ENCODE data around the gene CALR.
"Not testable (repeated sequence)": the region's sequence is repeated elsewhere in the genome, so short reads cannot be mapped to it uniquely, and the experiment has no call there.

Gene CALR

DNA sequence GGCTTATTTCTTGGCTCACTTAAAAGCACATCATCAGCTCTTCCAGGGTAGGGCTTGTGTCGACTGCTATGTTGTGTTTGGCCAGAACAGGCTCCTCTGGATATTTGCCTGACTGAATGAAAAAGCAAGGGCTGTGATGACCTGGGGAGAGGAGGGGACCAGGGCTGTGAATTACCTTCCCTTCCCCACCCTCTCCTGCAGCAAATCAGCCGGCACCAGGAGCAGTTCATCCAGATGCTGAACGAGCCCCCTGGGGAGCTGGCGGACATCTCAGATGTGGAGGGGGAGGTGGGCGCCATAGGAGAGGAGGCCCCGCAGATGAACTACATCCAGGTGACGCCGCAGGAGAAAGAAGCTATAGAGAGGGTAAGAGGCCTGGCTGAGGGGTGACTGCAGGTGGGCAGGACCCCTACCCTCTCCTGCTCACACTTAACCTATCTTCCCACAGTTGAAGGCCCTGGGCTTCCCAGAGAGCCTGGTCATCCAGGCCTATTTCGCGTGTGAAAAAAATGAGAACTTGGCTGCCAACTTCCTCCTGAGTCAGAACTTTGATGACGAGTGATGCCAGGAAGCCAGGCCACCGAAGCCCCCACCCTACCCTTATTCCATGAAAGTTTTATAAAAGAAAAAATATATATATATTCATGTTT, 14.2 kb downstream of the CALR start:
- no peak for DNase-seq (ENCODE audit: low read depth)

DNA sequence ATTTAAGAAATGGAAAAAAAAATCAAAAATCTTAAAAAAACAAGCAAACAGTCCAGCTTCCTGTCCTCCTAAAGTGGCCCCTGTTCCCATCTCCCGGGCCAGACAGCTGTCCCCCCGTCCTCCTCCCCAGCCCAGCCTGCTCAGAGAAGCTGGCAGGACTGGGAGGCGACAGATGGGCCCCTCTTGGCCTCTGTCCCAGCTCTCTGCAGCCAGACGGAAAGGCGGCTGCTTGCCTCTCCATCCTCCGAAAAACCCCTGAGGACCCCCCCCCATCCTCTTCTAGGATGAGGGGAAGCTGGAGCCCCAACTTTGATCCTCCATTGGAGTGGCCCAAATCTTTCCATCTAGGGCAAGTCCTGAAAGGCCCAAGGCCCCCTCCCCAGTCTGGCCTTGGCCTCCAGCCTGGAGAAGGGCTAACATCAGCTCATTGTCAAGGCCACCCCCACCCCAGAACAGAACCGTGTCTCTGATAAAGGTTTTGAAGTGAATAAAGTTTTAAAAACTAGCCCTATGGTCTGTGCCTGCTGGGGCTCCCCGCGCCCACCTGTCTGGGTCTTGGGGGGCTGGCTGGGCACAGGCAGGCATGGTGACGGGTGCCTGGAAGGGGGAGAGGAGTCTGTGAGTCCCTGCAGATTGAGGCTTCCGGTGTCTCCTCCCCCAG, 14.9 kb downstream of the CALR start:
- DNase-seq (ENCODE audit: low read depth) = no peak

DNA sequence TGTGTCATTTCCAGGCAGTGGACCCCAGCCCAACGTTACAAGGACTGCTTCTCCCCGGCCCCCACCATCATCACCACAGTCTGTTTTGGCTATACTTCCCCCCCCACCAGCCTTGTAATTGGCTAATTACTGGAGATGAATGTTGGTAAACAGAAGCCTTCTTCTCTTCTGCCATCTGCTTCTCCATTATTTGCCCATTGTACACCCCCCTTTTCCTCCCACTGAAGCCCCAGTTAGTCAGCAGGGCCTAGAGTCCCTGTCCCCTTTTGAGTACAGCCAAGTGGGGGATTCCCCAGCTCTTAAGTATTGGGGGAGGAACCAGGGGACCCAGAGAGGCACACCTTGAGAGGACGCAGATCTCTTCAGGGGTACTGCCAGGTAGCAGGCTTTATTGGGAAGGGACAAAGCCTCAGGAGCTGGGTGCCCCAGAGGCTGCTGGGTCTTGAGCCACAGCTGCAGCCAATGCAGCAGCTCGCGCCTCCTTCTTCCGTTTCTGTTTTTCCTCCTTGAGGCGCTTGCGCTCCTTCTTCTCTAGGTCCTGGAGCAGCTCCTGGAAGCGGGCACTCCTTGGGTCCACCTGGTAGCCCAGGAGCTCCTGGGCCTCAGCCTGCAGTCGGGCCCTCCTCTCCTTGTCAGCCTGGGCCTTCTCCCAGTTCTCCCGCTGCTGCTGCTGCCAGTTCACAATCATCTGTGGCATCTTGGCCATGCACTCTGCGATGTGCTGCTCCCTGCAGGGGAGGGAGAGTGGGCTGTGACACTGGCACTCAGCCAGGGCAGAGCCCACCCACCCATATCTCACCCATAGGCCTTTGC, 15.6 kb downstream of the CALR start:
- DNase-seq (ENCODE audit: low read depth) = no peak

DNA sequence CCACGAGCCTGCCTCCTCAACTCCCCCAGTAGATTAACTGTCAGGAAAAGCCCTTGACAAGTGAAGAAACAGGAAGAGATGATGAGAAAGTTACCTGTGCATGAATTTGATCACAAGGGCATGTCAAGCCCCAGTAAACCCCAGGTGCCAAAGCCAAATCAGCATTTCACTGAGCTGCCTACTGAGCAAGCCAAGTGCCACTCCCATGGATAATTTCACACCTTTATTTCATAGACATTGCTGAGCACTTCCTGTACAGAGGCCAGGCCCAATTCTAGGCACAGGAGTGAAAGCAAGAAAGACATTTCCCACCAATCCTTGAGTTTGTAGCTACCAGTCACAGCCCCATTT, 16.2 kb downstream of the CALR start:
- no peak for DNase-seq (ENCODE audit: low read depth)

DNA sequence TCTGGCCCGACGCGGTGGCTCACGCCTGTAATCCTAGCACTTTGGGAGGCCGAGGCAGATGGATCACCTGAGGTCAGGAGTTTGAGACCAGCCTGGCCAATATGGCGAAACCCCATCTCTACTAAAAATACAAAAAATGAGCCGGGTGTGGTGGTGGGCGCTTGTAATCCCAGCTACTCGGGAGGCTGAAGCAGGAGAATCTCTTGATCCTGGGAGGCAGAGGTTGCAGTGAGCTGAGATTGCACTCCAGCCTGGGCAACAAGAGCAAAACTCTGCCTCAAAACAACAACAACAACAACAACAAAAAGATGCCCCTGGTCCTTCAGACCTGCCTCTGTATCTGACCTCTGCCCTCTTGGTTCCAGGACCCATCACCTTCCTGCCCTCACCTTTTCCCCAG, 17.2 kb downstream of the CALR start:
- DNase-seq (ENCODE audit: low read depth) = not testable (repeated sequence)

DNA sequence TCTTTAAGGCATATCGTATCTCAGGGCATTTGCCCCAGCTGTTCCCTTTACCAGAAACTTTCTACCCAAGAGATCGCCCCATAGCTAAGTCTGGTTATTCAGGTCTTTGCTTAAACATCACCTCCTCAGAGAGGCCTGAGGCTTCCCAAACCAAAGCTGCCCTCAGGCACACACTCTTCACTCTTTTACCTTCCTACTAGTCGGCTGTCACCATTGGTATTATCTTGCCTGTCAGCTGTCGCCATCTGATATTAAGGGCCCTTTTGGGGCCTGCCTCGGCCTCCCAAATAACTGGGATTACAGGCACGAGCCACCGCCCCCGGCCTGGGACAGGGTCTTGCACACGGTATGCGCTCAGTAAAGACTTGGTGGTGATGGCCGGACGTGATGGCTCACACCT, 17.6 kb downstream of the CALR start:
- no peak for DNase-seq (ENCODE audit: low read depth)

DNA sequence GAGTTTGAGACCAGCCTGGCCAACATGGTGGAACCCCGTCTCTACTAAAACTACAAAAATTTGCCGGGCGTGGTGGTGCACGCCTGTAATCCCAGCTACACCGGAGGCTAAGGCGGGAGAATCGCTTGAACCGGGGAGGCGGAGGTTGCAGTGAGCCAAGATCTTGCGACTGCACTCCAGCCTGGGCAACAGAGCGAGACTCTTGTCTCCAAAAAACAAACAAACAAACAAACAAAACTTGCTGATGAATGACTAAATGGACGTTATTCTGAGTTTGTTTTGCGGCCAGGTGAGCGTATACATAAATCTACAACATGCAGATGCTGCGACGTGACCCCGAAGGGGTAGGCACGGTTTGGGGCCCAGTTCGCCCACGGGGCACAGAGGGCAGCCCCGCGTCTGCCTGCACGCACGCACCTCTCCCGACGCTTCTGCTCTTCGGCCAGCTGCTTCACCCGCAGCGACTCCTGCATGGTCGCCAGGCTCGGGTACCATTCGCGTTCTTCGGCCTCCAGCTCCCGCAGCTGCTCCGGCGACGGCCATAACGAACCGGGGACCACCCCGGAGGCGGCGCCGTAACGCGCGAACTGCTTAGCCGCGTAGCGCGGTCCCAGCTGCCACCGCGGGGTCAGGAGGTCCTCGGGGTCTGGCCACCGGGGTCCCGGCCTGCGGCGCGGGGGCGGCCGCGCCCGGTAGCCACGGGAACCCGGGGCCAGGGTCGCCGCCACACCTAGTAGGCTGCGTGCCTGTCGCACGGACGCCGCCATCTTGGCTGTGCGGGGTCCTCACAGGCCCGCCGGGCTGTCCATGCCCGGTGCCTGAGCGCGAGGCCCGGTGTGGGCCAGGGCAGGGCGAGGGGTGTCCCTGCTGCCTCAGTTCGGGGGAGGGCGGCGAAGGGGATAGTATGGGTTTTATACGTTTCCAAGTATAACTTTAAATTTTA, 18.3 kb downstream of the CALR start, which contains the start of gene GADD45GIP1:
GADD45GIP1 (minus strand) TSS at position 778 of the 943 bp plus-strand sequence; CDS start at position 767, 11 bp downstream.
- peak; percentile 54 for DNase-seq (ENCODE audit: low read depth)

DNA sequence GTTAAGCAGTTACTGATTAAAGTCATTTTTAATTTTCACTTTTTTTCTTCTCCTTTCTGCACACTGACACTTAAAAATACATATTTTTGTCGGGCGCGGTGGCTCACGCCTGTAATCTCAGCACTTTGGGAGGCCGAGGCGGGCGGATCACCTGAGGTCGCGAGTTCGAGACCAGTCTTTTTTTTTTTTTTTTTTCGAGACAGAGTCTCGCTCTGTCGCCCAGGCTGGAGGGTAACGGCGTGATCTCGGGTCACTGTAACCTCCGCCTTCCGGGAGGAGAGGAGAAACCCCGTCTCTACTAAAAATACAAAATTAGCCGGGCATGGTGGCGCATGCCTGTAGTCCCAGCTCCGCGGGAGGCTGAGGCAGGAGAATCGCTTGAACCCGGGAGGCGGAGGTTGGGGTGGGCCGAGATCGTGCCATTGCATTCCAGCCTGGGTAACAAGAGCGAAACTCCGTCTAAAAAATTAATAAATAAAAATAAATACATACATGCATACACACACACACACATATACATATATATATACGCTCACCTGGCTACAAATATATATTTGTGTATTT, 19.1 kb downstream of the CALR start:
- not testable (repeated sequence) for DNase-seq (ENCODE audit: low read depth)

DNA sequence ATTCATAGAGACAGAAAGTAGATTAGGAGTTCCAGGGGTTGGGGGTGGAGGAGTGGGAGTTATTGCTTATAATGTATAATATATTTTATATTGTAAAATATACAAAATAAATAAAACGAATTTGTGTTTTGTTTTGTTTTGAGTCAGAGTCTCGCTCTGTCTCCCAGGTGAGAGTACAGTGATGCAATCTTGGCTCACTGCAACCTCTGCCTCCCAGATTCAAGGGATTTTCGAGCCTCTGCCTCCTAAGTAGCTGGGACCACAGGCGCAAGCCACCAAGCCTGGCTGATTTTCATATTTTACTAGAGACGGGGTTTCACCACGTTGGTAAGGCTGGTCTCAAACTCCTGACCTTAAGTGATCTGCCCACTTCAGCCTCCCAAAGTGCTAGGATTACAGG, 21.1 kb downstream of the CALR start:
- DNase-seq (ENCODE audit: low read depth) = no peak

DNA sequence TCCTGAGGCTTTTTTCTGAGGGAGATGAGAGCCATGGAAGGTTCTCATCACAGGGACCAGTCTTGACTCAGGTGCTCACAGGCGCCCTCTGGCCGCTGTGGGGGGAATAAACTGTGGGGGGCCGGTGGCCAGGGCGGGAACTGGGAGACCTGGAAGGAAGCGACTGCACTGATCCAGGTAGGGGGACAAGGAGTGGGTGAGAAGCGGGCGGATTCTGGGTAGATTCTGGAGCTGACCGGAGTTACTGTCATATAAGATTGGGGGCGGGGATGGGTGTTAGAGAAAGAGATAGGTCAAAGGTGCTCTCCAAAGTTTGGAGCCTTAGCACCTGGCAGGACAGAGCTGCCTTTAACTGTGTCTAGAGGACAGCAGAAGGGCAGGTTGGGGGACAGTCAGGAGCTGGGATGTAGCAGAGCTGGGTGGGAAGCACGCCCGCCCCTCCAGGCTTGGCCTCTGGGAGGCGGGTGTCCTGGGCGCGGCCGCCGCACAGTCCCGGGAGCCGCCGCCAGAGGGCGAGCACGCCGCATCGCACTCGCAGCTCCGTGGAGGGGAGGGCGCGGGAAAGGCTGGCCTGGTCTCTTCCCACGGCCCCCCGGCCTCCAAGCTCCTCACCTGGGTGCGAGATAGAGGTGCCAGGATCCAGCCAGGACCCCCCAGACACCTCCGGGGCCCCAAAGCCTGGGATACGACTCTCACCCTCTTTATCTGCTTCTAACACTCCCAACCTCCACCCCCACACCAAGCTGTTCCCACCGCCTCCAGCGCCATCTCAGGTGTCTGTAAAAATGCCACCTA, 26.8 kb downstream of the CALR start:
- DNase-seq (ENCODE audit: low read depth) = peak; percentile 70

DNA sequence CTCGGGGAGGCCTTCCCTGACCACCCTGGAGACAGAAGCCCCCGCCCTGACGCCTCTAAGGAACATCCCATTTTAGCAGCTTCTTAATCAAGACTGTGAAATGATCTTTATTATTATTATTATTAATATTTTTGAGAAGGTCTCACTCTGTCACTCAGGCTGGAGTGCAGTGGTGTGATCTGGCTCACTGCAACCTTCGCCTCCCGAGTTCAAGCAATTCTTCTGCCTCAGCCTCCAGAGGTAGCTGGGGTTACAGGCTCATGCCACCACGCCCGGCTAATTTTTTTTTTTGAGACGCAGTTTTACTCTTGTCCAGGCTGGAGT, 27.4 kb downstream of the CALR start:
- no peak for DNase-seq (ENCODE audit: low read depth)

DNA sequence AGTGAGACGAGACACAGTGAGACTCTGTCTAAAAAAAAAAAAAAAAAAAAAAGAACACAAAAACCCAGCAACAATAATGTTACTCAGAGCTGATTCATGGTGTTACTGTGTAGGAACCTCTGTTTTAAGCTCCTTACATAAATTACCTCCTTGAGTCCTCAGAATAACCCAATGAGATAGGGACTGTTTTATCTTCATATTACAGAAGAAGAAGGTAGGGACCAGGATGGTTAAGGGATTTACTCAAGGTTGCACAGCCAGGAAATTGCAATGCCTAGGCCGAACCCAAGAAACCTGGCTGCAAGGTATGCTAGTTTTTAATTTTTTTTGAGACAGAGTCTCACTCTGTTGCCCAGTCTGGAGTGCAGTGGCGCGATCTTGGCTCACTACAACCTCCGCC, 29.5 kb downstream of the CALR start:
- no peak for DNase-seq (ENCODE audit: low read depth)

DNA sequence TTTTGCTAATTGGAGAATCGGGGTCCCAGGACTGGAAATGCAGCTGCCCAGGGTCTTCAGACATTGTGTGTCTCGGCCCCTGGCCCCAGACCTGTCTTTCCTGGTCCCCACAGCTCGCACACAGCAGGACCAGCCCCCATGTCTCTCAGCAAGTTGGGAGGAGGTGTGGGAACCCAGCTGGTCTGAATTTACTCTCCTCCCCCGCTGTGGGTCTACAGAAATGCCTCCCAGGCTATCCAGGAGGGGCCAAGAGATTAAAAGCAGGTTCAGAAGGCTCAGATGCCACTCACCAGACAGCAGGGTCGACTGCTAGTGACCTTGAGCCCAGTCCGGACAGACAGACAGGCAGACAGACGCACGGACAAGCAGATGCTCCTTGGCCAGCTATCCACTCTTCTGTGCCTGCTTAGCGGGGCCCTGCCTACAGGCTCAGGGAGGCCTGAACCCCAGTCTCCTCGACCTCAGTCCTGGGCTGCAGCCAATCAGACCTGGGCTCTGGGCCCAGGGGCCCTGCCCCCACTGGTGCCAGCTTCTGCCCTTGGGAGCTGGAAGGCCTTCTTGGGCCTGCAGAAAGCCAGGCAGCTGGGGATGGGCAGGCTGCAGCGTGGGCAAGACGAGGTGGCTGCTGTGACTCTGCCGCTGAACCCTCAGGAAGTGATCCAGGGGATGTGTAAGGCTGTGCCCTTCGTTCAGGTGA, 31.0 kb downstream of the CALR start, which contains the start of gene DAND5:
DAND5 (plus strand) TSS at position 285 of the 697 bp plus-strand sequence; CDS start at position 370, 85 bp downstream.
- DNase-seq (ENCODE audit: low read depth) = no peak

DNA sequence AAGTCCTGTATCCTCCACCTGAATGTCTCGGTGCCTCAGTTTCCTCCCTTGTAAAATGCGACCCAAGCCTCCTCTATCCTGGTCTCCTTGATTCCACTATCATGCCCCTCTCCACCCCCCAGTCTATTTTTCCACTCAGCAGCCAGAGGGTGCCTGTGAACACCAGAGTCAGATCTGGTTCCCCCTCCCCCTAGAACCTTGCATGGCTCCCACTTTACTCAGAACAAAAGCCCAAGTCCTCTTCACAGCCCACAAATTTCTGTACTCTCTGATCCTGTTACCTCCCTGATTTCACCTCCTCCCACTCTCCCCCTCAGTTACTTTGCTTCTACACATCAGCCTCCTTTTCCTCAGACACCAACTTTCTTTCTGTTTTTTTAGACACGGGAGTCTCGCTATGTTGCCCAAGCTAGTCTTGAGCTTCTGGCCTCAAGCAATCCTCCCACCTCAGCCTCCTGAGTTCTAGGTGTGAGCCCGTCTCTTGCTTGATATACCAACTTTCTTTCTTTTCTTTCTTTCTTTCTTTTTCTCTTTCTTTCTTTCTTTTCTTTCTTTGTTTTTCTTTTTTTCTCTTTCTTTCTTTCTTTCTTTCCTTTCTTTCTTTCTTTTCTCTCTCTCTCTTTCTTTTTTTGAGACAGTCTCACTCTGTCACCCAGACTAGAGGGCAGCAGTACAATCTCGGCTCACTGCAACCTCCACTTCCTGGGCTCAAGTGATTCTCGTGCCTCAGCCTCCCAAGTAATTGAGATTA, 31.8 kb downstream of the CALR start:
- no peak for DNase-seq (ENCODE audit: low read depth)

DNA sequence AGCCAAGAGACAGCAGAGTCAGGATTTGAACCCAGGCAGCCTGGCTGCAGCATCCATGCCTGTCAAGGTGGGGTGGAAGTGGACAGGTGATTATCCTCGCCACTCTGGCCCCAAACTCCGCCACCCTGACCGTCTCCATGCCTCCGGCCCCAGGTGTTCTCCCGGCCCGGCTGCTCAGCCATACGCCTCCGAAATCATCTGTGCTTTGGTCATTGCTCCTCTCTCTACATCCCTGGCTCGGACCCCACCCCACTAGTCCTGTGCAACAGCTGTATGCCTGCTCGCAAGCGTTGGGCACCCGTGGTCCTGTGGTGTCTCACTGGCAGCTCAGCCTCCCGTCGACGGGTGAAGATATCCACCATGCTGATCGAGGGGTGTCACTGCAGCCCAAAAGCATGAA, 34.8 kb downstream of the CALR start:
- no peak for DNase-seq (ENCODE audit: low read depth)

DNA sequence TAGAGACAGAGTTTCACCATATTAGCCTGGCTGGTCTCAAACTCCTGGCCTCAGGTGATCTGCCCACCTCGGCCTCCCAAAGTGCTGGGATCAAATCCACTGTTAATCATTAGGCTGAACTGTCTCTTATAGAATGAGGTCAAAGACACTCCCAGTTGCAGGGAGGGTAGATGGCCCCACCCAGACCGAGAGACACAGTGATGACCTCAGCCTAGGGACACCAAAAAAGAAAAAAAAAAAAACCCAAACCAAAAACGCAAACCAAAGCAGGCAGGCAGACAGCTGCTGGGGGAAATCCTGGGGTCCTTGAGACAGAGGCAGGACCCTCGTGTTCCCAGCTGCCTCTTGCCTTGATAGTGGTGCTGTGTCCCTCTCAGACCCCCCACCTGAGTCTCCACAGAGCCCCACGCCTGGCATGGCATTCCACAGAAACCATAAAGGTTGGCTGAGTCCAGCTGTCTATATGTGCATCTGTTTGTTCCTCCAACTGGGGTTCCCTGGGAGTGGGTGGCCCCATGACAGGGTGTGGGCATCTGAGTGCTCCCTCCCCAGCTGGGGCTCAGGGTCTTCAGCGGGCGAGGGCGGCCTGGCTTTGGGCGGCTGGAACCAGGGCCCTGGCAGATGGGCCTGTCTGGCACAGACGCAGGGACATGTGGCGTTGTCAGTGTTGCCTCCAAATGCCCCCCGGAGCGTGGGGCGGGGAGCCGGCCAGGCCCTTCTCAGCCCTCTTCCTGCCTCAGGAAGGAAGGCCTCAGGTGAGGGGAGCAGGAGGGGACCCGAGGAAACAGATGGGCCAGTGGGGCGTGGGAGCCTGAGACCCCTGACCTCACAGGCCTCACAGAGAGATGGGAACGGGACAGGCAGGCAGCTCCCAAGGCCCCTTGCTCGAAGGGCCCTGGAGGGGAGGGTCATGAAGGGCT, 36.2 kb downstream of the CALR start:
- no peak for DNase-seq (ENCODE audit: low read depth)

DNA sequence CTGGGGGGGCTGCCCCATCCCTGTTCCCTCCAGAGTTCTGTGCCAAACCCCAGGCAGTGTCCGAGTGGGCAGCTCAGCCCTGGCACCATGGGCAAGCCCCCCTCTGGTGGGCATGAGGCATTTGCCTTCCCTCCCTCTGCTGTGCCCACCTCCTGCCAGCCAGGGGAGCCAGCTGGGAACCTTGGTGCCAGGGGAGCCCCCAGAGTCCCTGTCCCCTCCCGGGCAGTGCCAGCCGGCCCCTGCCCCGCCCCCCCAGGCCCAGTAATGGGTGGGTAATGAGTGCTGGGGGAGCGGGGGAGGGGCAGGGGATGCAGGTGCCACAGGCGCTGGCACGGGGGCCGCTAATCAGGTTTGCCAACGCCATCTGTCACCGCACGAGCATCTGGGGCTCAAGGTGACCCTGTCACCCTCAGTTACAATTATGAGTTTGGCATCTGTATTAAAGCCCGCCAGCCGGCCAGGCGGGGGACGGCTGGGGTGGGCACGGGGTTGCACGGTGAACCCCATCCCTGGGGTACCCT, 36.9 kb downstream of the CALR start:
- DNase-seq (ENCODE audit: low read depth) = no peak

DNA sequence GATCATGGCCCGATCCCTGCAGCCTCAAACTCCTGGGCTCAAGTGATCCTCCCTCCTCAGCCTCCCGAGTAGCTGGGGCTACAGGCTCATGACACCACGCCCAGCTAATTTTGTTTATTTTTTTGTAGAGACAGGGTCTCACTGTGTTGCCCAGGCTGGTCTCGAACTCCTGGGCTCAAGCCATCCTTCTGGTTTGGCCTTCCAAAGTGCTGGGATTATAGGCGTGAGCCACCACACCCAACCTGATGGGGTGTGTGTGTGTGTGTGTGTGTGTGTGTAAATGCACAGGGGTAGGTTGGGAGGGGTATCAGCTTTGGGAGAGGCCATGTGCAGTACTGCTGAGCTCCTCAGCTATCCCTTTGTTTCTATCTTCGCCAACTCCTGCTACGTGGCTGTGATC, 37.7 kb downstream of the CALR start:
- not testable (repeated sequence) for DNase-seq (ENCODE audit: low read depth)

Data from stimulated activated CD8-positive, alpha-beta memory T cell treated with anti-CD3 and anti-CD28 coated beads, Interleukin-7, amount 100 ng/mL, for 24 hours (primary cell).